NCI-H1436 (cell line): ENCODE measurements around the gene CLCN6.

Experiments
- DNase-seq: peaks from one replicate; lab custom pipeline; 2025; lab: John Stamatoyannopoulos, UW

Gene CLCN6

GRCh38 chr1:11780380-11781147 is 25.4 kb upstream of the CLCN6 start:
- no peak for DNase-seq

DNA sequence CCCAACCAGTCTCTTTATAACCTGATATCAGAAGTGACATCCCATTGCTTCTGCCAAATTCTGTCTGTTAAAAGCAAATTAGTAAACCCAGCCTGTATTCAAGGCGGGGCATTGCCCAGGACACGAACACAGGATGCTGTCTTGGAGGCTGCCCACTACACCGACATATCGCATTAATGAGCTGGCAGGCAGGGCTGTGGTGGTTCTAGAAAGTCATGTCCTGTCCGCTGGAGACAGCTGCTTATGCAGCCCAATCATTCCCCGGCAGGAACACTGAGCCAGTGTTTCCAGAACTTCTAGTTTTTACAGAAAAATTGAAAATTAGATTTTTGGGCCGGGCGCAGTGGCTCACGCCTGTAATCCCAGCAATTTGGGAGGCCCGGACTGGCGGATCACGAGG is 24.7 kb upstream of the CLCN6 start:
- DNase-seq, result no peak

DNA sequence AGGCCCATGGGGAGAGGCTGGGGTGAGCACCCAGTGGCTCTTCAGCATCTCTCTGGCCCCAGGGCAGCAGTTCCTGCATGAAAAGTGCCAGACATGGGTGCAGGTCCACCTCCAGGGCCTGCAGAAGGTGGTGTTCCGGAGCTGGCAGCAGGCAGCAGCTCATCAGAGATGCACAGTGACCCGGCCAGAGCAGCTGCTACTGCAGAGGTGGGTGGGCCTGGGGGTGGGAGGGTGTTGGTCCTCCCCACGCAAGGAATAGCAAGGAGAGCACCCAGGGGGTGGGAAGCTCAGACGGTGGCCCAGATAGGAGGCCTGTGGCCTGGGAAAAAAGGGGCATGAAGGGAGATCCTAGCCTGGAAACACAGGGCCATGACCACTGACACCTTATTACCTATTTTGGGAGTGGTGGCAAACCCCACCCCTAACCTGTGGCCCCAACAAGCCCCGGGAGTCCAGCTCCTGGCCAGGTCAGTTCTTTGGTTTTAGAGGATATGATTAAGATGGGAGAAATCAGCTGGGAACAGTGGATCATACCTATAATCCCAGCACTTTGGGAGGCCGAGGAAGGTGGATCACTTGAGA is 23.8 kb upstream of the CLCN6 start:
- DNase-seq, result no peak

GRCh38 chr1:11783556-11783955 is 22.4 kb upstream of the CLCN6 start:
- DNase-seq, result no peak

DNA sequence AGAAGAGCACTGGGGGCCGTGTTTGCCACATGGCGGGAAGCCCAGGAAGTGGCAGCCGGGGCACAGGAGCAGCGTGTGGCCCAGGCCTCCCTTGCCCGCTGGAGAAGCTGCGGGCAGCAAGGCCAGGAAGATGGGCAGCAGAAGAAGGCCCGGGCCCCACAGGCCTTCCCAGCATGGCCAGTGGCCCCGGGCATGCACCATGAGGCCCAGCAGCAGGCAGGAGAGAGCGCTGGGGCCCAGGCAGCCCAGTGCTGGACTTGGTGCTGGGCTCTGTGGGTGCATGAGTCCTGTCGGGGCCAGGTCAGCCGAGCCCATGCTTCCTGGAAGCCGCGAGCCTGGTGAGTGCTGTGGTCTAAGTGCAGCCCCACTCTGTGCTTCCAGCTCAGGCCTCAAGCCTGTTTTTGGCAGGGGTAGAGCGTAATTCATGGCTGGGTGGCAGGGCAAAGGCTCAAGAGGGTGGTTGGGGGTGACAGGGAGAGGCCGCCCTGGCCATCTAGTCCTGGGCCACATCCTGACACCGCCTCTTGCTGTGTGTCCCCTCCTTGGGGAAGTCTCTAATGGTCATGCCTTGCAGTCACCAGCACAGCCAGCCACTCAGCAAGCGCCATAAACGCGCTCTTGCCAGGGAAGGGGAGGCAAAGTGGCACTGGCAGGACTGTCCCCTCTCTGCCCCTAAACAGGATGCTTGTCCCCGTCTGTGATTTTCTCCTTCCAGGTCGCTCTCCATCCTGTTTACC is 21.6 kb upstream of the CLCN6 start:
- no peak for DNase-seq

GRCh38 chr1:11784993-11785769 is 20.8 kb upstream of the CLCN6 start:
- DNase-seq, result no peak

GRCh38 chr1:11786168-11786567 is 19.8 kb upstream of the CLCN6 start:
- DNase-seq, result no peak

DNA sequence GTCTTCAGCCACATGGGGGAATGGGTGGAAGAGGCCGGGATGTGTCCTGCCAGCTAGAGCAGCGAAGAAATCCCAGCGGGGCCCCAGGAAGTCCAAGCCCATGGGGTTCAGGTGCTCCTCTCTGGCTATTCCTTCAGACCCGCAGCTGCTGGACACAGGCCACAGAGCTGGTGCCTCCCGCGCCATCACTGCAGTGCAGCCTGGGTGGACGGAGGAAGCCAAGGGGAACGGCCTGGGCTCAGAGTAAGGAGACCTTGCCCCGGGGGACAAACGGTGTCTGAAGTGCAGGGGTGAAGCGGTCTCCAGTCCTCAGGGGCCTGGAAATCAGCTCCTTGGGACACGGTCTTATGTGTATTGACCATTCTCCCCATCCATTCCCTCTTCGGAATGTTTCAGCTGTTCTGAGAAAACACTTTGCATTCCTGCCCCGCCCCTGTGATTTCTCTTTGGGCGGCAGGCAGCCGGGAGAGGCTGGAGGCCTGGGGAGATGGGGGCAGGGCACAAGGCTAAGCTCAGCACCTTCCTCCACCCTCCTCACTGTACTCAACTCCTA is 18.7 kb upstream of the CLCN6 start:
- no peak for DNase-seq

GRCh38 chr1:11787804-11788436 is 18.1 kb upstream of the CLCN6 start:
- DNase-seq, result no peak

DNA sequence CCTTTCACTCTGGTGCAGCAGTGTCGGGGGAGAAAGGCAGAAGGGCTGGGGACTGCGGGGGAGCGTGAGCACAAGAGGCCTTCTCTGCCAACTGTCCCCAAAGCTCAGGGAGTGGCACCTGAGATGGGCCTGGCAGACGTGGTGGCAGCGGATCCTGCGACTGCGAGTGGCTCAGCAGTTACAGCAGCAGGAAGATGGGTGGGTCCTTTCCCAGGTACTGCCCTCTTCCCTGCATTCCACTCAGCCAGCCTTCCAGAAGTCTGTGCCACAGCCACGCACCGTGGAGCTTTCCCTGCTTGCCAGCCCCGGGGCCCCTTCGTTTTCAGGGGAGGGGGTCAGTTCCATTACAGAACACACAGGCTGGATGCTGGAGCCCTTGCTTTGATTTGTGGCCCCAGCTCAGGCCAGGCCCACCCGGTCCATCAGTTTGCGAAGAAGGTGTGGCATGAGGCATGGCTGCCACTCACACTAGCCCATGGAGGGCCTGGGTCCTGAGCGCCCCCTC is 17.4 kb upstream of the CLCN6 start:
- DNase-seq, result no peak

- DNase-seq, result no peak
Observed at GRCh38 chr1:11789126-11790067, 16.6 kb upstream of the CLCN6 start.

DNA sequence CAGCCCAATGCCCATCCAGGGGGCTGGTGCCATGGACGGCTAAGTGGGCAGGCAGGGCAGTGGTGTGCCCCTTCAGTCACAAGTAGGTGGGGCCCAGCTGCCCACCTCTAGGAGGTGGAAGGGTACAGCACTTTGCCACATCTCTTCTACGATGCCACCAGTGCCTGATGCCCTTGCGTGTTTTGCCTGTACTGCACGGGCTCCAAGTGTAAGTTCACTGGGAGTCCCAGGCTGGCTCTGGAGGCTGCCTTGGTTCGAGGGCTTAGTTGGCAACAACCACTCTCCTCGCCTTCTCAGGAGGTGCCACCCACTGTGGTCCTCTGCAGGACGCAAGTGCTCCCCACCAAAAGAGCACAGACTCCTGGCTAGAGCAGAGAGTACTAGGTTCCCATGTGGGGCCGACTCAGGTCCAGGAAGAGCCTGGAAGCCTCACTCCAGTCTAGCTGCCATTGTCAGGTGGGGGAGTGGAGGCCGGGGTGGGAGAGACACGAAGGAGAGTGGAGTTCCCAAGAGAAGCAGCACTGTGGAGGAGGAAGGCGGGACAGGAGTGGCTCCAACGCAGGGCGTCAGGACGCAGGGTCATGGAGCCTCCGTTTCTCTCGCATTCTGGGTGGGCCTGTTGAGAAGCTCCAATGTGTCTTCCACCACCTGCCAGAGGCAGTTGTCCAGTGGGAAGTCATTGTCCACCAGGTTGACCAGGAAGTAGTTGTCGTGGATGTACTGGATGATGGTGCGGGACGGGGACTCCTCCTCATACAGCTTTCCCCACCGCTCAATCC is 15.7 kb upstream of the CLCN6 start:
- DNase-seq, result no peak

DNA sequence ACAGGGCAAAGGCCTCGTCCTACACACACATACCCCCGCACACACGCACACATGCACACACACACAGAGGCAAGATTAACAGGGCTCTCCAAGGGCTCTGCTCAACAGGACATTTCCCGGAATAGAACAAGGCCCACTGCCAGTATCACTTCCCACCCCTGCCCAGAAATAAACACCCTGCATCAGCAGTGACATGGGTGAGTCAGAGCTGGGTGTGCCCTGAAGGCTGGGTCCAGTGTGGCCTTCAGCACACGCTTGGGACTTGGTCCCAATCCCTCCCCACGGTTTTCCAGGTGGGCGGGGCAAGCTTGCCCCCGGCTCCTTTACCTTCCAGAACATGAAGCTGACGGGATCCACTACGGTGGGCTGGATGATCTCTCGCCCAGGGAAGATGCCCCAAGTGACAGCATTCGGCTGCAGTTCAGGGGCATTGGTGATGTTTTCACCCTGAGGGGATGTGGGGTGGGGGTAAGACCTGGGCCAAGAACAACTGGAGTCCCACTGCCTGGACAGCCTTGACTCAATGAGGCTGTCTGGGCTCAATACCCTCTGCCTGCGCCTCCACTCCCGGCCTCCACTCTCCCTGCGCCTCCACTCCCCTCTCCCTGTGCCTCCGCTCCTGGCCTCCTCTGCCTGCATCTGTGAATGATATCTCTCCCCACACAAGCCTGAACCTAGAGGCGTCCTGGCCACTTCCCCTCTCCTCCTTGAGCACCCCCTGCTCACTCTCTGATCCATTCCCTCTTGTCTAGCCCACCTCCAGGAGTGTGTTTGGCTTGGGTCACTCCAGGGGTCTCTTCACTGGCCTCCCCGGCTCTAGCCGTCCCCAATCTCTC is 14.9 kb upstream of the CLCN6 start:
- DNase-seq, result no peak

- DNase-seq, result no peak
Observed at GRCh38 chr1:11792106-11792505, 13.9 kb upstream of the CLCN6 start.

DNA sequence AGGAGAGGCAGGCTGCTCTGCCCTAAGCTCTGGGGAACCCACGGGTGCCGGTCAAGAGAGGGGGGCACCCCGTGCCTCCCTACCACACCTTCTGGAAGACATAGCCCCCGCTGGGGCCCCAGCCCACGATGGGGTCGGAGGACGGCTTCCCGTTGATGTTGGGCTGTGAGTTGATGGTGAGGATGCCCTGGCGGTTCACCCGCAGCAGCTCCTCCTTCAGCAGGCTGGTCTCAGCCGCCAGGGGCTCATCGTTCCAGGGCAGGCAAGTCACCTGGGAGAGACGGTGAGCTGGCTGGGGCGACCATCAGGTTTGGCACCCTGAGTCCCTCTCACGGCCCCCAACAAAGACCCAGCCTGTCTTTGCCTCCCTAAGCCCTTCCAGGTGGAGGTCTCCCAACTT is 12.2 kb upstream of the CLCN6 start:
- DNase-seq, result no peak

- DNase-seq, result no peak
Observed at GRCh38 chr1:11794446-11795237, 11.3 kb upstream of the CLCN6 start.

DNA sequence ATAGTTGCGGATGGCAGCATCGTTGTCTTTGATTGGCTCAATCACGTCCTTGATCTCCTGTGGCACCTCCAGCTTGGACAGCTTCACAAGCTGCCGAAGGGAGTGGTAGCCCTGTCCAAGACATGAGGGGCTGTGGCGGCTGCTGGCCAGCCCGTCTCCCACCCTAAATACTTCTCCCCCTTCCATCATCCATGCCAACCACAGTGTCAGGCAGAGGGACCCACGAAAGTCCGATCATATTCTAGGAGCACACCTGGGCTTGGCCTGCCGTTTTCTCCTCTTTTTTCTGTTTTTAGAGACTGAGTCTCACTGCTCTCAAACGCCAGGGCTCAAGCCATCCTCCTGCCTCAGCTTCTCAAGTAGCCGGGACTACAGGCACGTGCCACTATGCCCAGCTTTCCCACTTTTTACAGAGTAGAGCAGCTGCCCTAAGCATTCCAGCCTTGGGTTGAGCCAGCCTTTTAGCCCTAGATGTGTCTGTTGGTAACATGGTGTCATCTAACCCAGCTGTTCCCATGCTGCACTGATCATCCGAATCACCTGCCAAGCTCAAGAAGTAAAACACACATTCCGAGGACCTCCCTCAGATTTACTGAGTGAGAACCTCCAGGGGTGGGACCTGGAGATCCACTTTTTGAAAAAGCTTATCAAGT is 10.6 kb upstream of the CLCN6 start:
- no peak for DNase-seq
